Neuron (in vitro differentiated cells): ENCODE measurements around the gene ARFIP2.

ENCODE experiments used
- H2AFZ ChIP-seq: one replicate; pipeline ENCODE4 v1.6.1; 2013; ENCODE audit warnings: low read depth, mild to moderate bottlenecking, inconsistent platforms, low read length, moderate library complexity
- H3K27me3 ChIP-seq: one replicate; pipeline ENCODE4 v1.6.1; 2013; ENCODE audit warnings: low read length; ENCODE audit not compliant: insufficient read depth
- H3K36me3 ChIP-seq: one replicate; pipeline ENCODE4 v1.6.1; 2013; ENCODE audit warnings: low read length; ENCODE audit not compliant: insufficient read depth
- H3K4me1 ChIP-seq: one replicate; pipeline ENCODE4 v1.6.1; 2013; ENCODE audit warnings: low read length; ENCODE audit not compliant: insufficient read depth
- H3K4me3 ChIP-seq: 2 replicates; pipeline ENCODE4 v1.5.1; 2013; ENCODE audit warnings: mild to moderate bottlenecking, low read length, moderate library complexity
- H3K9me3 ChIP-seq: one replicate; pipeline ENCODE4 v1.6.1; 2013; ENCODE audit warnings: low read length

The ARFIP2 gene

GRCh38 chr11:6474806-6475500, 6.2 kb downstream of the ARFIP2 start:
- H3K36me3 ChIP-seq, result peaks cover 21% of the 10 kb centered on the region
- no peaks in the 10 kb centered on the region for H3K27me3 ChIP-seq
- no peak overlapping the region for H2AFZ ChIP-seq
- H3K4me3 ChIP-seq, result no peak overlapping the region
- no peaks in the 10 kb centered on the region for H3K9me3 ChIP-seq
- peaks cover 9% of the 10 kb centered on the region for H3K4me1 ChIP-seq

- Histone ChIP-seq H3K4me1 (peaks cover 9% of the 10 kb centered on the region), H2AFZ (no peak overlapping the region), H3K9me3 (no peaks in the 10 kb centered on the region), H3K27me3 (no peaks in the 10 kb centered on the region), H3K4me3 (peak overlapping the region; percentile 47), H3K36me3 (peaks cover 20% of the 10 kb centered on the region)
Observed at GRCh38 chr11:6474413-6474792, 6.7 kb downstream of the ARFIP2 start.

- no peaks in the 10 kb centered on the region for H3K27me3 ChIP-seq
- peaks cover 15% of the 10 kb centered on the region for H3K4me1 ChIP-seq
- peak within 1 kb of the TSS; percentile 65 for H2AFZ ChIP-seq
- peak within 1 kb of the TSS; percentile 81 for H3K4me3 ChIP-seq
- H3K36me3 ChIP-seq, result peaks cover 15% of the 10 kb centered on the region
- no peaks in the 10 kb centered on the region for H3K9me3 ChIP-seq
Observed at GRCh38 chr11:6473451-6474412, 7.4 kb downstream of the ARFIP2 start, which contains the start of gene TRIM3. Gene TRIM3 (minus strand): TSS chr11:6473941. CDS start chr11:6465695, 8,246 bp downstream.

DNA sequence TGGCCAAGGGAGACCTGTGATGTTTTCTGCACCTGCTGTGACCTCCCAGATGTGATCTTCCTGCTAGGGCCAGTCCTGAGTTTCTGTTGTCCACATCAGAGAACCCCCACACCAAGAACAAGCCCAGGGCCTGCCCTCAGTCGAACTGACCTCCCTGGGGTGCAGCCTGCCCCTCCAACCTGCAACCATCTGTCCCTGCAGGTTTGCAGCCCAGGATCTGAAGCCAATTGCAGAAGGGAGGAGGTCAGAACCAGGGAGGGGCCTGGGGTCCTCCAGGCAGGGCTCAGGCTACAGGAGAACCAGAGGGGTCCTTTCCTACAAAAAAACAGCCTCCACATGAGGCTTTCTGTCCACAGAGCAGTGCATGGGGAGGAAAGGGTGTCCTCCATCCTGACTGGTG, 8.2 kb downstream of the ARFIP2 start:
- Histone ChIP-seq H3K4me3 (peak overlapping the region; percentile 81), H3K4me1 (peaks cover 15% of the 10 kb centered on the region), H3K27me3 (no peaks in the 10 kb centered on the region), H2AFZ (no peak overlapping the region), H3K9me3 (no peaks in the 10 kb centered on the region), H3K36me3 (peaks cover 10% of the 10 kb centered on the region)

- Histone ChIP-seq H3K27me3 (no peaks in the 10 kb centered on the region), H3K4me1 (peaks cover 15% of the 10 kb centered on the region), H3K9me3 (no peaks in the 10 kb centered on the region), H2AFZ (no peak overlapping the region), H3K4me3 (no peak overlapping the region), H3K36me3 (peaks cover 2% of the 10 kb centered on the region)
Observed at GRCh38 chr11:6469599-6469998, 11.5 kb downstream of the ARFIP2 start.

DNA sequence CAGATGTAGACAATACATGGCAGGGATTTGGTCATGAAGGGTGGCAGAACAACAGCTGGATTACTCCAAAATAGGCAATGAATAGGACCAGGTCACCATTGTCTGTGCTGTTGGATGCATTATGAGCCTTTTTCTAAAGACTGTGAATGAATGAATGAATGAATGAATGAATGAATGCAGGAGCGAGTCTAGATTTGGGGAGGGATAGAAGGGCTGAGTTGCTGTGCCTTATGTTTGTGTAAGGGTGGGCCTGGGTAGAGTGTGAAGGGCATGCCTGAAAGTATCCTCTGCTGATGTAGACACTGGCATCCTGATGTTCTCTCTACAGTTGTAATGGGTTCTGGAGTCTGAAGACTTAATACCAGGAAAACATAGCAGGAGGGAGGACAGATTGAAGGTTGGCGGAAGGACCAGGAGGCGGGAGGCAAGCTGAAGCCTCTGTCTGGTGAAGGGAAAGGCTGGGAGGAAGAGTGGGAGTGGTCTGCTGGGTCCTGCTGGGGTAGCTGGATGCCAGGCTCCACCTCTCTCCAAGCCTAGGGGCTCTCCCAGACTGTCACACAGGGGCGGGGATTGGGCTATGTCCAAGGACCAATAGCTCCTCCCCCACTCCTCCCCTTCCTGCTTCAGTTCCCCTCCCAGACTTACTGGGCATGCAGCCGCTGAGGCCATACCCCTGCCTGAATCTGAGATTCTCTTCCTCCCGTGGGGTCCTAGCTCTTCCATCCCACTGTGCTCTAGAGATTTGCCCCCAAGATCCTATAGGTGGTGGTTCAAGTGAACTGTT, 12.2 kb downstream of the ARFIP2 start:
- no peaks in the 10 kb centered on the region for H3K9me3 ChIP-seq
- peaks cover 4% of the 10 kb centered on the region for H3K36me3 ChIP-seq
- no peak overlapping the region for H2AFZ ChIP-seq
- peaks cover 15% of the 10 kb centered on the region for H3K4me1 ChIP-seq
- no peak overlapping the region for H3K4me3 ChIP-seq
- H3K27me3 ChIP-seq, result no peaks in the 10 kb centered on the region

GRCh38 chr11:6459099-6459450, 22.1 kb downstream of the ARFIP2 start:
- H3K36me3 ChIP-seq, result peaks cover 54% of the 10 kb centered on the region
- no peaks in the 10 kb centered on the region for H3K27me3 ChIP-seq
- no peak overlapping the region for H2AFZ ChIP-seq
- no peaks in the 10 kb centered on the region for H3K4me1 ChIP-seq
- H3K4me3 ChIP-seq, result no peak overlapping the region
- H3K9me3 ChIP-seq, result no peaks in the 10 kb centered on the region

- no peak overlapping the region for H3K4me3 ChIP-seq
- H2AFZ ChIP-seq, result no peak overlapping the region
- H3K4me1 ChIP-seq, result no peaks in the 10 kb centered on the region
- H3K36me3 ChIP-seq, result peaks cover 53% of the 10 kb centered on the region
- no peaks in the 10 kb centered on the region for H3K9me3 ChIP-seq
- H3K27me3 ChIP-seq, result no peaks in the 10 kb centered on the region
Observed at GRCh38 chr11:6458352-6459098, 22.6 kb downstream of the ARFIP2 start.

DNA sequence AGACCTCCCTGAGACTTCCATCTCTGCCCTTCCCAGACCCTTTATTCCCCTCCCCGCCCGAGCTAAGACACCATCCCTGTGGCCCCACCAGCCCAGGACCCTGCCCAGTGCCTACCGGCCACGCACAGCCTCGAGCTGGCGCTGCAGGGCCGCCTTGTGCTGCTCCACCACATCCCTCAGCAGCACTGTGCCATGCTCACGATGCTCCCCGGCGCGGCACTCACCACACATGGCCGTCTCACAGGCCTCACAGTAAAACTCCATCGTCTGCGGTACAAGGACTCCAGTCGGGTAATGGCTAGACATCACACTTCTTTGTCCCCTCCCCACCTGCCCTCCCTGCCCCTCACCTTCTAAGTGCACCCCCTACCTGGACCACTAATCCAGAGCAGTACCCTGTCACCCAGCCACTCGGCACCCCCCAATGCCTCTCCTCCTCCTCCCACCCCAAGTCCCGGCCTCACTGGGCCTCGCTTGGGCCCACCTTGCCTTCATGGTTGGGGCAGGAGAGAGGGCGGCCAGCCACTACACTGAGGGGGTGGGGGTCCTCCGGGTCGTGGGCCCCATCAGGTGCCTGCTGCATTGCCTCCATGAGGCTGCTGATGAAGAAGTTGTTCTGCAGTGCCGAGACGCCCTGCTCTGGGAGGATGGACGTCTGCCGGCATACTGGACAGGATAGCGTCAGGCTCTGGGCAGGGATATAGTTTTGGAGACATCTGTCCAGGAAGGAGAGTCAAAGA, 23.4 kb downstream of the ARFIP2 start:
- Histone ChIP-seq H3K4me1 (no peaks in the 10 kb centered on the region), H3K36me3 (peaks cover 52% of the 10 kb centered on the region), H3K9me3 (no peaks in the 10 kb centered on the region), H3K27me3 (no peaks in the 10 kb centered on the region), H2AFZ (no peak overlapping the region), H3K4me3 (no peak overlapping the region)

DNA sequence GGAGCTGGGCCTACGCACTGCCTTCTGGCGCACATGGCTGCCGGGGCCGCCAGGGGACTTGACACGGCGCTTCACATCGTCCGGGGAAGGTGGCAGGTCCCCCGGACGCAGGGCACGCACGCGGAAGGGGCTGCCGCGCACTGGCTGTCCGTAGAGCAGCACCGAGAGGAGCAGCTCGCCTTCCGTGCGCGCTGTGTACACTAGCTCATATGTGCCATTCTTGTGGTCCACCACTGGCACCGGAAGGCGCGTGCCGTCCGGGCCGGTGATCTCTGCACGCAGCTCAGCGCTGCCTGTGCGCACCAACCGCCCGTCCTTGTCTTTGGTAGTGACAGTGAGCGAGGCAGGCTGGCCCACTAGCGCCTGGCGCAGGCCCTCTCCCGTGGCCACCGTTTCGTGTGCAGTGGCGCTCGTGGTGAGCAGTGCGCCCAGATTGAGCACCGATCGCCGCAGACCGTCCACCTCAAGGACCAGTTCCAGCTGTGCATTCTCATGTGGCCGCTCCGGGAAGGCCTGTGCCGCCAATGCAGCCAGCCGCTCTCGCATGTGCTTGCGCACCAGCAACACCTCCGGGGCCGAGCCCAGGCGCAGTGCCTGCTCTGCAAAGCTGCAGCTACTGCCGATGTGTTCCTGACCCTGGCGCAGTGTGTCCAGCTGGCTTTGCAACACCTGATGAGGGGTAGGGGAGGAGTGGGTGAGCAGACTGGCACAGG, 24.6 kb downstream of the ARFIP2 start:
- peaks cover 59% of the 10 kb centered on the region for H3K36me3 ChIP-seq
- no peaks in the 10 kb centered on the region for H3K9me3 ChIP-seq
- no peak overlapping the region for H2AFZ ChIP-seq
- H3K27me3 ChIP-seq, result no peaks in the 10 kb centered on the region
- no peaks in the 10 kb centered on the region for H3K4me1 ChIP-seq
- H3K4me3 ChIP-seq, result no peak overlapping the region

GRCh38 chr11:6455070-6455469, 26.1 kb downstream of the ARFIP2 start:
- Histone ChIP-seq H3K4me1 (no peaks in the 10 kb centered on the region), H3K4me3 (no peak overlapping the region), H3K27me3 (no peaks in the 10 kb centered on the region), H2AFZ (no peak overlapping the region), H3K36me3 (peaks cover 69% of the 10 kb centered on the region), H3K9me3 (no peaks in the 10 kb centered on the region)
